SK-N-SH (cell line): ENCODE results near the gene E4F1. TPM values are rescaled to one million over a fixed set of nuclear protein-coding genes. Genes with fewer than 3 reads are reported as not detected.
A peak's percentile ranks its signal among the peaks of the same experiment; 100 is the strongest.

Source experiments
- CTCF ChIA-PET: fragments of 300-600, 350-600 bp; formaldehyde crosslinking; extraction: SDS; loops from one replicate; lab custom pipeline; 2021; lab: Yijun Ruan, JAX
- POLR2A ChIA-PET: fragments of 350-600 bp; sonication (Branson Sonifier 250); formaldehyde crosslinking; extraction: SDS; loops from one replicate; lab custom pipeline; 2020; ENCODE audit warnings: antibody characterized with exemption, inconsistent platforms; lab: Yijun Ruan, JAX
- DNase-seq: peaks from one replicate; pipeline ENCODE4 v3.0.0; 2012
- H2AFZ ChIP-seq: fragments of 200-600 bp; sonication (generic); 2 replicates; pipeline ENCODE4 v1.8.1; 2016; ENCODE audit warnings: antibody characterized with exemption, mild to moderate bottlenecking, low read depth
- H3F3A ChIP-seq: fragments of 200-600 bp; sonication (generic); replicated peaks from 2 replicates; pipeline ENCODE3; 2016; ENCODE audit warnings: antibody characterized with exemption, mild to moderate bottlenecking; ENCODE audit not compliant: insufficient read depth
- H3K27ac ChIP-seq, 2 experiments: fragments of 200-500 bp in 1 of 2; fragments of 200-600 bp in 1 of 2; sonication (Bioruptor generic) in 1 of 2; sonication (generic), shearing (Covaris generic) in 1 of 2; 2 replicates each; pipeline versions ENCODE4 v1.5.1 to v1.6.1; 2014 to 2016; ENCODE audit warnings: low read depth in 2 of 2, inconsistent platforms in 1 of 2, low read length in 1 of 2, mild to moderate bottlenecking in 1 of 2, mixed read lengths in 1 of 2
- H3K27me3 ChIP-seq: fragments of 200-600 bp; sonication (generic), shearing (Covaris generic); 2 replicates; pipeline ENCODE4 v1.6.1; 2016; ENCODE audit warnings: mixed run types; ENCODE audit not compliant: insufficient read depth
- H3K36me3 ChIP-seq, 2 experiments: fragments of 200-500 bp in 1 of 2; fragments of 200-600 bp in 1 of 2; sonication (Bioruptor generic) in 1 of 2; sonication (generic) in 1 of 2; replicated peaks in 1 of 2; 2 replicates each; pipeline versions ENCODE3 to v1.5.1; 2014 to 2016; ENCODE audit warnings: low read length in 1 of 2, mild to moderate bottlenecking in 1 of 2; ENCODE audit not compliant: insufficient read depth in 2 of 2, control insufficient read depth in 1 of 2
- H3K4me1 ChIP-seq, 2 experiments: fragments of 200-500 bp in 1 of 2; fragments of 200-600 bp in 1 of 2; sonication (Bioruptor generic) in 1 of 2; sonication (generic), shearing (Covaris generic) in 1 of 2; 2 replicates each; pipeline versions ENCODE4 v1.5.1 to v1.6.1; 2014 to 2016; ENCODE audit warnings: low read depth in 1 of 2, low read length in 1 of 2, mixed run types in 1 of 2; ENCODE audit not compliant: insufficient read depth in 2 of 2, control insufficient read depth in 1 of 2
- H3K4me2 ChIP-seq: fragments of 200-600 bp; sonication (generic), shearing (Covaris generic); 2 replicates; pipeline ENCODE4 v1.6.1; 2017; ENCODE audit warnings: mixed run types
- H3K4me3 ChIP-seq, 2 experiments: fragments of 200-500 bp in 1 of 2; fragments of 200-600 bp in 1 of 2; sonication (Bioruptor generic) in 1 of 2; sonication (generic), shearing (Covaris generic) in 1 of 2; 2 replicates each; pipeline versions ENCODE4 v1.5.1 to v1.8.1; 2014 to 2016; ENCODE audit warnings: low read depth in 2 of 2, inconsistent platforms in 1 of 2, low read length in 1 of 2, mild to moderate bottlenecking in 1 of 2, mixed read lengths in 1 of 2, moderate library complexity in 1 of 2
- H3K79me2 ChIP-seq: fragments of 200-600 bp; sonication (generic); 2 replicates; pipeline ENCODE4 v1.8.1; 2017; ENCODE audit warnings: mild to moderate bottlenecking; ENCODE audit not compliant: insufficient read depth
- H3K9ac ChIP-seq: fragments of 200-600 bp; sonication (generic); 2 replicates; pipeline ENCODE4 v1.6.1; 2017; ENCODE audit warnings: mixed run types
- H3K9me2 ChIP-seq: fragments of 200-600 bp; sonication (generic); 2 replicates; pipeline ENCODE4 v1.6.1; 2017; ENCODE audit warnings: mixed run types
- H3K9me3 ChIP-seq: fragments of 200-600 bp; sonication (generic); 2 replicates; pipeline ENCODE4 v1.6.1; 2017; ENCODE audit warnings: mixed run types, mild to moderate bottlenecking, moderate library complexity
- H4K20me1 ChIP-seq: fragments of 200-600 bp; sonication (generic); 2 replicates; pipeline ENCODE4 v1.6.1; 2017; ENCODE audit warnings: mild to moderate bottlenecking, mixed run types; ENCODE audit not compliant: insufficient read depth
- CTCF ChIP-seq: fragments of 200-600 bp; sonication (generic); IDR thresholded peaks from 2 replicates; pipeline ENCODE4 v1.6.1; 2017; ENCODE audit warnings: antibody characterized with exemption, mild to moderate bottlenecking, moderate library complexity
- ELF1 ChIP-seq: IDR thresholded peaks from 2 replicates; pipeline ENCODE4 v1.4.0; 2012
- EZH2phosphoT487 ChIP-seq: fragments of 200-600 bp; sonication (generic); IDR thresholded peaks from 2 replicates; pipeline ENCODE4 v1.6.1; 2017; ENCODE audit warnings: low read depth, mixed run types, mild to moderate bottlenecking, antibody characterized with exemption, moderate library complexity, borderline replicate concordance
- FOSL2 ChIP-seq: IDR thresholded peaks from 2 replicates; pipeline ENCODE4 v1.4.0; 2012; ENCODE audit warnings: low read depth, mild to moderate bottlenecking, moderate library complexity, borderline replicate concordance
- FOXJ3 ChIP-seq: sonication (generic); formaldehyde crosslinking; IDR thresholded peaks from 2 replicates; pipeline ENCODE4 v1.5.1; 2020; ENCODE audit warnings: mild to moderate bottlenecking, missing genetic modification reagents
- IRF3 ChIP-seq: fragments of 150-350 bp; IDR thresholded peaks from 2 replicates; pipeline ENCODE4 v1.6.1; 2016; ENCODE audit warnings: mild to moderate bottlenecking, low read depth, low read length
- JUND ChIP-seq: IDR thresholded peaks from 2 replicates; pipeline ENCODE4 v1.4.0; 2012
- NFIC ChIP-seq: IDR thresholded peaks from 2 replicates; pipeline ENCODE4 v1.4.0; 2012; ENCODE audit warnings: borderline replicate concordance
- RAD21 ChIP-seq: IDR thresholded peaks from 2 replicates; pipeline ENCODE4 v1.6.1; 2012; ENCODE audit warnings: mild to moderate bottlenecking, low read length
- RXRA ChIP-seq: IDR thresholded peaks from 2 replicates; pipeline ENCODE4 v1.4.0; 2012; ENCODE audit warnings: low read depth, mild to moderate bottlenecking, borderline replicate concordance
- SIN3A ChIP-seq: IDR thresholded peaks from 2 replicates; pipeline ENCODE4 v1.6.1; 2012; ENCODE audit warnings: low read depth, mild to moderate bottlenecking, low read length, moderate library complexity, borderline replicate concordance
- TCF12 ChIP-seq: IDR thresholded peaks from 2 replicates; pipeline ENCODE4 v1.4.0; 2012
- USF1 ChIP-seq: IDR thresholded peaks from 2 replicates; pipeline ENCODE4 v1.4.0; 2012; ENCODE audit warnings: low read depth, borderline replicate concordance
- WGBS: methylation state at CpG from one replicate; pipeline ENCODE4 v1.1.6; 2017; ENCODE audit warnings: low lambda C conversion rate; 5-methylcytosine and 5-hydroxymethylcytosine counted together
- polyA plus RNA-seq, 3 experiments: library from polyadenylated mRNA; depleted of rRNA; stranded (reverse); fragments of >200 nt; gene quantifications; 2 replicates each; pipeline ENCODE4 v1.2.3, GENCODE V29; 2012

The E4F1 gene
- polyA plus RNA-seq, 1 of the 3 experiments (the other 2 are of a cell fraction): 33.0 TPM

GRCh38 chr16:2216330-2216729 is 7.1 kb upstream of the E4F1 start:
- H3F3A ChIP-seq: peaks cover 4% of the 10 kb centered on the region
- no peak for TF ChIP-seq ELF1
- no peak for TF ChIP-seq NFIC
- no peak for TF ChIP-seq TCF12
- no peak for TF ChIP-seq USF1
- TF ChIP-seq FOXJ3: no peak
- TF ChIP-seq RXRA: no peak
- TF ChIP-seq JUND: no peak
- no peak for TF ChIP-seq SIN3A
- no peak for TF ChIP-seq FOSL2
- no peak for TF ChIP-seq IRF3
- TF ChIP-seq, all 33 proteins: peak for 0
- Histone ChIP-seq H3K9me2 (no peaks in the 10 kb centered on the region), H2AFZ (no peak overlapping the region), H3K27ac (no peak overlapping the region), H3K79me2 (peaks cover 19% of the 10 kb centered on the region), H3K9me3 (no peaks in the 10 kb centered on the region), H3K36me3 (peaks cover 0 to 7% of the 10 kb centered on the region in 2 experiments), H3K4me1 (peaks cover 11 to 18% of the 10 kb centered on the region in 2 experiments; a peak in 2 of 4 replicates), H3K4me3 (no peak overlapping the region), H3K27me3 (no peaks in the 10 kb centered on the region), H4K20me1 (peaks cover 11% of the 10 kb centered on the region; the same call in 1 of the 2 replicates), H3K4me2 (no peak overlapping the region), H3K9ac (no peak overlapping the region)
- ChIA-PET POLR2A (interaction anchor here (0.7 to 1.1 kb wide), 2 partner anchors 35 to 70 kb away, joined by 3 read pairs; partner anchors contain the start of gene ECI1), CTCF (no interaction called here)
- DNase-seq: no peak
- WGBS: 98% methylated on average over 4 of the region's 4 CpGs

- TF ChIP-seq RAD21 (peak; percentile 52), CTCF (peak; percentile 27; the same call in 1 of the 2 replicates), EZH2phosphoT487 (no peak)
- 2% methylated on average over 6 of the region's 22 CpGs for WGBS
- peak overlapping the region; percentile 91 for H3K4me2 ChIP-seq
- H4K20me1 ChIP-seq: peaks cover 30% of the 10 kb centered on the region
- peak; percentile 74 for DNase-seq
- peak overlapping the region; percentile 89 for H3K9ac ChIP-seq
- H3K79me2 ChIP-seq: peaks cover 50% of the 10 kb centered on the region
- peak overlapping the region; percentile 62 to 75 for H3K27ac ChIP-seq
- H3K27me3 ChIP-seq: no peaks in the 10 kb centered on the region
- H3K4me1 ChIP-seq: peaks cover 0 to 4% of the 10 kb centered on the region in 2 experiments; a peak in 1 of 4 replicates
- H3F3A ChIP-seq: no peaks in the 10 kb centered on the region
- POLR2A ChIA-PET: no interaction called here
- H3K9me2 ChIP-seq: no peaks in the 10 kb centered on the region
- no peaks in the 10 kb centered on the region for H3K9me3 ChIP-seq
- H2AFZ ChIP-seq: peak overlapping the region; percentile 54
- H3K4me3 ChIP-seq: peak overlapping the region; percentile 72 to 96
- CTCF ChIA-PET: interaction anchor here (0.6 to 1.5 kb wide), 3 partner anchors 26 to 1512 kb away, joined by 3 to 5 read pairs (median 4); no protein-coding TSS in a partner anchor
- H3K36me3 ChIP-seq: peaks cover 0 to 11% of the 10 kb centered on the region in 2 experiments
These were observed 623 bp downstream of the E4F1 start for GRCh38 chr16:2223942-2224486.
